ENCODE results near the gene EFHC1.

Gene EFHC1

DNA sequence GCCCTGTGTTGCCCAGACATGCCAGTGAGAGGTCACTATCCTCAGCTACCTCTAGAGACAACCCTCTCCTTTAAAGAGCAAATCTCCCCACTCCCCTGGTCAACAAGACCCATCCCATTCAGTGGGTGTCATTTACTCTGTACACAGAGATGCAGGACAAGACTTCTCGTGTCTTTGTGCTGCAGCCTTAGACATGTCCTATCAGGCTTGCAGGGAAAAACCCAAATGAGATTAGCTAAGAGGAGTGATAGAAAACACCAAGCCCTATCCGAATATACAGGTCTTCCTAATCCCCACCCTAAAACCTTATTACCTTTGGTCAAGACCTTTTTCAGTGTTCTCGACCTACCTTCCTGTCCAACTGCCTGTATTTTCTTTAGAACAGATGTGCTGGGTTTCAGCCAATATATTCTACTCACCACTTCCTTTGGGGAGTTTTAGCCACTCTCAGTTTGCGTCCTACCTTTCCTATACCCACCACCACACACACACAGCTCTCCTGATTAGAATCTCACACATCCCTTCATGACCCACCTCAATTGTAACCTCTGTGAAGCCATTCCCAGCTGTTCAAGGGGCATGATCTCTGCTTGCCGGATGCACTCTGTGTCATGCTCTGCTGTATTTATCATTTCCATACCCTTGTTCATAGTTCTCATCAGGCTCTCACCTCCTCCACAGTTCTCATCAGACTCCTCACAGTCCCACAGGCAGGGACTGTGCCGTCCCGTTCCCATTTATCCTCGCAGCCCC, 117.0 kb downstream of the EFHC1 start:
- no peak overlapping the region for H3K4me3 ChIP-seq (ENCODE audit: low read depth, low read length)
- no peak for DNase-seq (ENCODE audit: low read depth, low spot score)
- in situ Hi-C loops (cut with HindIII; ENCODE audit: low sequenced_read_pairs): no loop called here
- TF ChIP-seq, protein P1, sequence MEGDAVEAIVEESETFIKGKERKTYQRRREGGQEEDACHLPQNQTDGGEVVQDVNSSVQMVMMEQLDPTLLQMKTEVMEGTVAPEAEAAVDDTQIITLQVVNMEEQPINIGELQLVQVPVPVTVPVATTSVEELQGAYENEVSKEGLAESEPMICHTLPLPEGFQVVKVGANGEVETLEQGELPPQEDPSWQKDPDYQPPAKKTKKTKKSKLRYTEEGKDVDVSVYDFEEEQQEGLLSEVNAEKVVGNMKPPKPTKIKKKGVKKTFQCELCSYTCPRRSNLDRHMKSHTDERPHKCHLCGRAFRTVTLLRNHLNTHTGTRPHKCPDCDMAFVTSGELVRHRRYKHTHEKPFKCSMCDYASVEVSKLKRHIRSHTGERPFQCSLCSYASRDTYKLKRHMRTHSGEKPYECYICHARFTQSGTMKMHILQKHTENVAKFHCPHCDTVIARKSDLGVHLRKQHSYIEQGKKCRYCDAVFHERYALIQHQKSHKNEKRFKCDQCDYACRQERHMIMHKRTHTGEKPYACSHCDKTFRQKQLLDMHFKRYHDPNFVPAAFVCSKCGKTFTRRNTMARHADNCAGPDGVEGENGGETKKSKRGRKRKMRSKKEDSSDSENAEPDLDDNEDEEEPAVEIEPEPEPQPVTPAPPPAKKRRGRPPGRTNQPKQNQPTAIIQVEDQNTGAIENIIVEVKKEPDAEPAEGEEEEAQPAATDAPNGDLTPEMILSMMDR (IDR thresholded peaks at IDR 0.05; ENCODE audit: low read depth, low read length): no peak

DNA sequence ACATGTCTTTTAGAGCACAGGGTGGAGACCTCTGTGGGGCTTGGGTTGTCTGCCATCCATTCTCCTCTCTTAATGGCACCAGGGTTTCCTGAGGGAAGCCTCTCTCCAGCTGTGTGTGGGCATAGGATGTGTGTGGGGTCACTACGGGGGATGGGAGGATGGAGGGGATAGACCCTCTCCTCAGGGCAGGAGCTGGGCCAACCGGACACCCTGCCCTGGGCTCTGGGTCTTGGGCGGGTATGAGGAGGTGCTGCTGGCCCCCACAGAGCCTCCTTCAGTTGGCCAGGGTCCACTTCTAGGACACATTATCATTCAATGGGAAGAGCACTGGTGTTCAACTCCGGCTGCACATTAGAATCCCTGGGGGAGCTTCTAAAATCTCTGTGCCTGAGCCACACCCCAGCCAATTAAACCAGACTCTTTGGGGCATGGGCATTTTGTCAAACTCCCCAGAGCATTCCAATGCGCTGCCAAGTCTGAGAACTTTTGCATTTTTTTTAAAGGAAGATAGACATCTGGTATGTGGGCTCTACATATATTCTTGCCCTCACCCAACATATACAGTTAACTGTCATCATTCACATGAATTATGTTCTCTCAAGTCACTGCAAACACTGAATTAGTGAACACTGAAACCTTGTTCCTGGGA, 118.2 kb downstream of the EFHC1 start:
- DNase-seq (ENCODE audit: low read depth, low spot score): no peak
- in situ Hi-C loops (cut with HindIII; ENCODE audit: low sequenced_read_pairs): no loop called here
- H3K4me3 ChIP-seq (ENCODE audit: low read depth, low read length): no peak overlapping the region
- TF ChIP-seq, protein P1 (IDR thresholded peaks at IDR 0.05; ENCODE audit: low read depth, low read length): no peak

DNA sequence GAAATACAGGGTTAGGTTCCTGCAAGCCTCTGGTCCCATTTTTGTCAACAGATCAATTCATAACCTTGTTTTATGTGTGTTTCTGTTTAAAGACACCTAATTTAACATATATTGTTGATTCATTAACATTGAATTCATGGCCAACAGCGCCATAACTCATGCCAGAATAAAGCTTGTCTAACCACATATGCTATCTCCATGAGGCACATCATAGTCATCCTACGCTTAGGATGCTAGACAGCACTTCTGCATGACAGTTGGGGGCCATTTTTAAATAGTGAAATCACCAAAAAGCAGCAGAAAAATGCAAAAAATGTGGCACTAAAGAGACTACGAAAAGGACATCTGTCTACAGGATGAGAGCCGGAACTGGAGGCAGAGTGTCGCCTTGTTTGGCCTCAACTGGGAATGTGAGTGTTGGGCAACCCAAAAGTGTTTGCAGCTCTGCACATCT, 118.8 kb downstream of the EFHC1 start:
- TF ChIP-seq, protein P1 (IDR thresholded peaks at IDR 0.05; ENCODE audit: low read depth, low read length): no peak
- DNase-seq (ENCODE audit: low read depth, low spot score): no peak
- in situ Hi-C loops (cut with HindIII; ENCODE audit: low sequenced_read_pairs): no loop called here
- H3K4me3 ChIP-seq (ENCODE audit: low read depth, low read length): no peak overlapping the region

- peak; percentile 67 for DNase-seq (ENCODE audit: low read depth, low spot score)
- in situ Hi-C loops (cut with HindIII; ENCODE audit: low sequenced_read_pairs): no loop called here
- no peak overlapping the region for H3K4me3 ChIP-seq (ENCODE audit: low read depth, low read length)
- TF ChIP-seq, protein P1 (IDR thresholded peaks at IDR 0.05; ENCODE audit: low read depth, low read length): no peak
Measured at GRCh38 chr6:52539607-52540006, 119.5 kb downstream of the EFHC1 start.

- in situ Hi-C loops (cut with HindIII; ENCODE audit: low sequenced_read_pairs): no loop called here
- DNase-seq (ENCODE audit: low read depth, low spot score): no peak
- no peak overlapping the region for H3K4me3 ChIP-seq (ENCODE audit: low read depth, low read length)
- TF ChIP-seq, protein P1 (IDR thresholded peaks at IDR 0.05; ENCODE audit: low read depth, low read length): no peak
Measured at GRCh38 chr6:52540286-52540902, 120.3 kb downstream of the EFHC1 start.

GRCh38 chr6:52541135-52541534, 121.0 kb downstream of the EFHC1 start:
- no peak overlapping the region for H3K4me3 ChIP-seq (ENCODE audit: low read depth, low read length)
- in situ Hi-C loops (cut with HindIII; ENCODE audit: low sequenced_read_pairs): no loop called here
- TF ChIP-seq, protein P1 (IDR thresholded peaks at IDR 0.05; ENCODE audit: low read depth, low read length): no peak
- DNase-seq (ENCODE audit: low read depth, low spot score): no peak

Measured in astrocyte of the spinal cord (primary cell).